HG03575 (cell line): ENCODE data around the gene DCP1A.
"Not testable (repeated sequence)": the region's sequence is repeated elsewhere in the genome, so short reads cannot be mapped to it uniquely, and the experiment has no call there.

Source experiments
- ATAC-seq: cut with Tn5 transposase; IDR thresholded peaks from one replicate; pipeline ENCODE4 v1.9.1; 2021; ENCODE audit not compliant: unreplicated experiment, insufficient number of reproducible peaks, low FRiP score; ENCODE audit errors: extremely low read depth

DCP1A gene

GRCh38 chr3:53347261-53348064 lies at the start of gene DCP1A:
DCP1A (minus strand) TSS chr3:53347543; CDS start chr3:53347517, 26 bp downstream.
- ATAC-seq, result peak; percentile 80

DNA sequence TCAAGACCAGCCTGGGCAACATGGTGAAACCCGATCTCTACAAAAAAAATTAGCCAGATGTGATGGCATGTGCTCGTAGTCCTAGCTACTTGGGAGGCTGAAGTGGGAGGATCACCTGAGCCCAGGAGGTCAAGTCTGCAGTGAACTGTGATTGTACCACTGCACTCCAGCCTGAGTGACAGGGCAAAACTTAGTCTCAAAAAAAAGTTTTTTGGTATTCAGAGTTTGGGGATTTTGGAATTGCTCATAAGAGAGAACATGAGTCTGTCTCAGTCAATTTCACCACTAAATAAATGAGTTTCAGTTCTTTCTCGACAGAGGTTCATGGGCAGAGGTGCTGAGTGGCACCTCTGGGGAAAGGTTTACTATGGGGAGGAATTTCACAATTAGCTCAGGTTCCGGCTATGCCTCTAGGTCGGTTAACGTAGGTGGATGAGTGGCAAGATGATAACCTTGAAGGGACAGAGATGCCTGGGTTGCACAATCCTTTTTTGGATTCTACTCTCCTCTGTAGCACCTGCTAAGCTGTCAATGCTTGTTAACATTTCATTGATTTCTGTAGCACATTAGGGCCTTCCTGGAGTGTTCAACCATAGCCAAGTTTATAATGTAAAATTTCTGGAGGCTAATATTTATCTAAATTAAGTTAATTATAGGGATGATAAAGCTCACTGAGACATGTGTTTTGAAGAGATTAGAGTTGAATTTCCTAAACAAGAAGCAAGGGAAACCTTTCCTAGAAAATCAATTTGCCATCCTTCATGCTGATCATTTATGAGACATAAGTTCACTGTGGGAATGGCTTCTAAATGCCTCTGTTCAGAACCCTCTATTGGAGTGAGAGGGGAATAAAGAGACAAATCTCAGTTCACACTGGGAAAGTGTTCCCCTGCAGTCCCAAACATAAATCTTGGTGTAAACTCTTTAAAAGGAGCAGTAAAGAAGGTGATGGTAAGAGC lies 37.4 kb upstream of the DCP1A start:
- ATAC-seq, result no peak

GRCh38 chr3:53382106-53382505 lies 34.8 kb upstream of the DCP1A start:
- no peak for ATAC-seq

GRCh38 chr3:53380306-53380705 lies 33.0 kb upstream of the DCP1A start:
- ATAC-seq, result no peak

GRCh38 chr3:53379898-53380297 lies 32.6 kb upstream of the DCP1A start:
- no peak for ATAC-seq

GRCh38 chr3:53377794-53378193 lies 30.5 kb upstream of the DCP1A start:
- no peak for ATAC-seq

- no peak for ATAC-seq
Measured at GRCh38 chr3:53376679-53377078, 29.3 kb upstream of the DCP1A start.

- no peak for ATAC-seq
Measured at GRCh38 chr3:53375019-53375418, 27.7 kb upstream of the DCP1A start.

DNA sequence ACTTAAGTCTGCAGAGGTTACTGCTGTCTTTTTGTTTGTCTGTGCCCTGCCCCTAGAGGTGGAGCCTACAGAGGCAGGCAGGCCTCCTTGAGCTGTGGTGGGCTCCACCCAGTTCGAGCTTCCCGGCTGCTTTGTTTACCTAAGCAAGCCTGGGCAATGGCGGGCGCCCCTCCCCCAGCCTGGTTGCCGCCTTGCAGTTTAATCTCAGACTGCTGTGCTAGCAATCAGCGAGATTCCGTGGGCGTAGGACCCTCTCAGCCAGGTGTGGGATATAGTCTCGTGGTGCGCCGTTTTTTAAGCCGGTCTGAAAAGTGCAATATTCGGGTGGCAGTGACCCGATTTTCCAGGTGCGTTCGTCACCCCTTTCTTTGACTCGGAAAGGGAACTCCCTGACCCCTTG lies 23.4 kb upstream of the DCP1A start:
- ATAC-seq, result not testable (repeated sequence)

DNA sequence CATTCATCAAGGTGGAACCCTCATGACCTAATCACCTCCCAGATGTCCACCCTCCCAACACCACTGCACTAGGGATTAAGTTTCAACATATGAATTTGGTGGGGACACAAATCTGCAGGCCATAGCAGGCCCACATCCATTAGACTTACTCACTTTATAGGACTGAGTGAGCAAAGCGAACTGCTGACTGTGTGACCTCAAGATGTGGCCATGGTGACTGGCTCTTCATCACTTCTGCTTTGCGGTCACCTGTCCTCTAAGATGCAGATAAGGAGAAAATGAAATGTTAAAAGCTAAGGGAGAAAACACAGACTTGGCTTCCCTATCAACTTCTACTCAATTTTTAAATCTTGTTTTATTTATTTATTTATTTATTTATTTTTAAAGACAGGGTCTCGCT lies 14.5 kb upstream of the DCP1A start:
- ATAC-seq, result no peak

- no peak for ATAC-seq
Measured at GRCh38 chr3:53357458-53357857, 10.1 kb upstream of the DCP1A start.

DNA sequence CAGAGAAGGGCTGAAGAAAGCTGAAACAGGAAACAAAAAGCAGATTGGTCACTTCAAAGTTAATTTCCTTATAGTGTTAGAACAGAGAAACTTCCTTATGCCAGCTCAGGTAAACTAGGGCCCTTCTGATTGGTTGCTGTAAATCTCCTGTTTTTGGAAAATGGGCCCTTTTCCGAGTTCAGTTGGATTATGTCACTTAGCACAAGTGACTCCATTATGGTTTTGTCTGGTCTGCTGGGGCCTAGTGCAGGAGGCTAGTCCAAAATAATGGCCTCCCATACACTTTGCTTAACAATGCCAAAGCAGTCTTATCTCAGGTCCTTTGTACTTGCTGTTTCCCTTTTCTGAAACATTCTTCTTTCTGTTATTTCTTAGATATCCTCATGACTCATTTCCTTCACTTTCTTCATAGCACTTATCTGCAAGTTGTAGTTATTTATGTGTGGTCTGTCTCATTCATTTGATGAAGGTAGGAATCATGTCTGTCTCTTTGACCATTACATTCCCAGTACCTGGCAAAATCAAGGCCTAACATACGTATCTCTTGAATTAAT lies 7.7 kb upstream of the DCP1A start:
- ATAC-seq, result no peak

DNA sequence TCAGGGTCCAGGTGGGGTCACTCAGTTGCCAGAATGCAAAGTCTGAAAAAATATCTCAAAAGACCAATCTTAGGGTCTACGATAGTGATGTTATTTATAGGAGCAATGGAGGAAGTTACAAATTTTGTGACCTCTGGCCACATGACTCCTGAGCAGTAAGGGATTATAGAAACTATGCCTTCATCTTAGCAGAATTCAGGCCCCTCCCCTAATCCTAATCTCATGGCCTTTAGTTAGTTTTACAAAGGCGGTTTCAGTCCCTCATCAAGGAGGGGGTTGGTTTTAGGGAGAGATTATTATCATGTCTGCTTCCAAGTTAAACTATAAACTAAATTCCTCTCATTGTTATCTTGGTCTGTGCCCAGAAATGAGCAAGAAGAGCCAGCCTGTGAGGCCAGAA lies 5.9 kb upstream of the DCP1A start:
- ATAC-seq, result no peak

DNA sequence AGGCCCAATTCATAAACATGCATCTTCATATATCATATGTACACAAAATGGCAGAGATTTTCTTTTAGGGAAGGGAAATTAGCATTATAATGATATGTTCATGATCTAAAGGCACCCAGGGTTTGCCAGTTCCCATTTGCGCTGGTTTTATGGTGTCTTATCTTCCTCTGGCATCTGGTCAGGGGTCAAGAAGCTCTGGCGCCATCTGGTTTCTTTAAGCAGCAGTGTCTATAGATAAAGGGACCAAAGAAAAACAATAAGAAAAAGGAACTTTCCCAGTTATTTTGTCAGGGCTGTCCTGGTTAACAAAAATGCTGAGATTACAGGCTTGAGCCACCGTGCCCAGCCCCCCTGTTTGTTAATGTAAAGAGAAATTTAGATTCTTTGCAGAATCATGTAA lies 3.3 kb upstream of the DCP1A start:
- no peak for ATAC-seq

DNA sequence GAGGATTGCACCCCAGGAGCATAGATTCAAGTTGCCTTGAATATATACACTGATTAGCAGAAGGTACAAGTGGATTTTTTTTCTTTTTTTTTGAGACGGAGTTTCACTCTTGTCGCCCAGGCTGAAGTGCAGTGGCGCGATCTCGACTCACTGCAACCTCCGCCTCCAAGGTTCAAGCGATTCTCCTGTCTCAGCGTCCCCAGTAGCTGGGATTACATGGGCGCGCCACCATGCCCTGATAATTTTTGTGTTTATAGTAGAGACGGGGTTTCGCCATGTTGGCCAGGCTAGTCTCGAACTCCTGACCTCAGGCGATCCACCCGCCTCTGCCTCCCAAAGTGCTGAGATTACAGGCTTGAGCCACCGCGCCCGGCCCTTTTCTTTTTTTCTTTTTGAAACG lies 775 bp upstream of the DCP1A start:
- ATAC-seq, result not testable (repeated sequence)

DNA sequence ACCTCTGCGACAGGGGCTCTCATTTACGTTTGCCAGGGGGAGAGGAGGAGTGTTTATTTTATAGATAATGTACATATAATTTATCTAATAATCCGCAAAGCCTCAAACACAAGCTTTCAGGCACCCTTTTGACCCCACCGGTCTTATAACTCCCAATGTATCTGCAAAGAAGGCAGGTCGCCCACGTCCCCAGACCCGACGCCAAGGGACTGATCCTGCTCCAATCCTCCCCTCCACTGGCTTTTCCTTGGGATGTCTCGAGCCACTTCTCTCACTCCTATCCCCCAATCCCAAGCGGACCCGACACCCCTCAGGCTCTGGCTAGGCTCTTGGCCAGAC lies 452 bp downstream of the DCP1A start:
- no peak for ATAC-seq

- ATAC-seq, result no peak
Measured at GRCh38 chr3:53346514-53346913, 829 bp downstream of the DCP1A start.

DNA sequence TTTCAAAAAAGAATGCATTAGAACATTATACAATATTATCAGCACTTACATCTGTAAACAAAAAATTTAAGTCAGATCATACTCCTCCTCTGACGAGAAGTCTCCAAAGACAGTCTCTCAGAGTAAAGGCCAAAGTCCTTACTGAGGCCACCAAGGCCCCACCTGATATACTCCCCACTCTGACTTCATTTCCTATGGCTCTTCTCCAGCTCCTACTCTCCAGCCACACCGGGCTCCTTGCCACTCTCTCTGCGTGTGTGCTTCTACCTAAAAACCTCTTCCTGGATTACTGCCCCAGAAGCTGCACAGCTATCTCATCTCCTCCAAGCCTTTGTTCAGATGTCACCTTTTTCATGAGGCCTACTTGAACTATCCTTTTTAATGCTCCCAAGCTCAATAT lies 5.0 kb downstream of the DCP1A start:
- no peak for ATAC-seq

DNA sequence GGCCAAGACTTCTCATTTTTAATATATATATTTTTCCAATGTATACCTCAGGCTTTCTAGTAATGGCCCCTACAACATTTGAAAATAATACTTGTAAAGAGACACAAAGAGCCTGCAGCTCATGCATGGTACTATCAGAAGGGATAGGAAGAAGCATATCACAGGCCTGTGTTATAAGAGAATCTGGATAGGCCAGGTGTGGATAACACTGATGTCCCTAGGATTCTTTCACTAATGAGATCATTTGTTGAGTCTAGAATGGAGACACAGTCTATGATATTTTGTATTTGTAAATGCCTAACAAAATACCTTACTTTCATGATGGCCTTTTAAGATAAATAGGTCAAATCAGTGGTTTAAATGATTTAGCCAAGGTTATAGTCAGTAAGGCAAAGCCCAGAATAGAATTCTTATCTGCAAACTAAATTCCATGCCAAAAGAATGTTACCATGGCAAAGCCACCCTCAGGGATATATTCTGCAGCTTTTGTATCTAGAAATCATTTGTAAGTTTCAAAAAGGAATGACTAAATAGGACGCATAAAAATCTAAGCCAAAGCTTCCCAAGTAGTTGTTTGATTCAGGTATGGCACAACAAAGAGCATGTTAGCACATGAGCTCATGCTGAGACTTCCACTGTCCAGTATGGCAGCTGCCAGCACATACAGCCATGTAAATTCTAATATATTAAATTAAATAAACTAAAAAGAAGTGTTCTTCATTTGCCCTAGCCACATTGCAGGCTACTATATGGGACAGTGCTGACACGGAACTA lies 10.0 kb downstream of the DCP1A start:
- no peak for ATAC-seq
